IMR-90 (cell line): ENCODE data around the gene SAMD4B. TPM values are rescaled to one million over a fixed set of nuclear protein-coding genes. Genes with fewer than 3 reads are reported as not detected.

Source experiments
- ATAC-seq: fragments of 200-7000 bp; cut with Tn5 transposase; 2 replicates; pipeline ENCODE4 v1.9.1; 2020; ENCODE audit warnings: low read depth, mild to moderate bottlenecking, moderate library complexity
- BruUV-seq: library from RNA; stranded (reverse); fragments of 400-500 nt; replicated peaks from 2 replicates; lab custom pipeline; 2021; lab: Mats Ljungman, UMichigan
- CTCF ChIA-PET: fragments of 300-600 bp; formaldehyde crosslinking; extraction: SDS; loops from one replicate; lab custom pipeline; 2021; ENCODE audit warnings: antibody characterized with exemption; lab: Yijun Ruan, JAX
- POLR2A ChIA-PET: fragments of 300-600 bp; sonication (Branson Sonifier 250); formaldehyde crosslinking; loops from one replicate; lab custom pipeline; 2022; ENCODE audit warnings: antibody characterized with exemption; ENCODE audit not compliant: unreplicated experiment; lab: Charles Lee
- DNase-seq: peaks from one replicate; pipeline ENCODE4 v3.0.0; 2013
- H2AFZ ChIP-seq: replicated peaks from 2 replicates; pipeline ENCODE3; 2013; ENCODE audit warnings: low read length, mild to moderate bottlenecking; ENCODE audit not compliant: poor library complexity
- H2AK5ac ChIP-seq: 2 replicates; pipeline ENCODE4 v1.6.1; 2013; ENCODE audit warnings: low read depth, low read length, inconsistent platforms
- H2AK9ac ChIP-seq: replicated peaks from 2 replicates; pipeline ENCODE3; 2013; ENCODE audit warnings: mild to moderate bottlenecking, low read depth, low read length, moderate library complexity; ENCODE audit not compliant: poor library complexity
- H2BK120ac ChIP-seq: 2 replicates; pipeline ENCODE4 v1.6.1; 2013; ENCODE audit warnings: low read depth, low read length, inconsistent platforms
- H2BK15ac ChIP-seq: 3 replicates; pipeline ENCODE4 v1.6.1; 2013; ENCODE audit warnings: low read depth, low read length, inconsistent platforms
- H2BK20ac ChIP-seq: 2 replicates; pipeline ENCODE4 v1.6.1; 2013; ENCODE audit warnings: low read depth, mild to moderate bottlenecking, inconsistent platforms, low read length, moderate library complexity
- H2BK5ac ChIP-seq: 2 replicates; pipeline ENCODE4 v1.6.1; 2013; ENCODE audit warnings: mild to moderate bottlenecking, low read depth, low read length, inconsistent platforms; ENCODE audit not compliant: poor library complexity, severe bottlenecking
- H3K14ac ChIP-seq: replicated peaks from 2 replicates; pipeline ENCODE4 v1.6.1; 2013; ENCODE audit warnings: low read depth, low read length, inconsistent platforms
- H3K18ac ChIP-seq: 2 replicates; pipeline ENCODE4 v1.6.1; 2013; ENCODE audit warnings: low read depth, low read length, control low read depth
- H3K23ac ChIP-seq: 2 replicates; pipeline ENCODE4 v1.6.1; 2013; ENCODE audit warnings: low read depth, low read length, inconsistent platforms
- H3K27ac ChIP-seq: 2 replicates; pipeline ENCODE4 v1.5.1; 2013; ENCODE audit warnings: mild to moderate bottlenecking, control low read depth, low read length; ENCODE audit not compliant: insufficient read depth
- H3K27me3 ChIP-seq: 2 replicates; pipeline ENCODE4 v1.6.1; 2013; ENCODE audit warnings: low read length; ENCODE audit not compliant: control insufficient read depth, insufficient read depth
- H3K36me3 ChIP-seq: 2 replicates; pipeline ENCODE4 v1.6.1; 2013; ENCODE audit warnings: low read length, mixed read lengths; ENCODE audit not compliant: control insufficient read depth, insufficient read depth
- H3K4ac ChIP-seq: 2 replicates; pipeline ENCODE4 v1.6.1; 2013; ENCODE audit warnings: low read depth, low read length, inconsistent platforms
- H3K4me1 ChIP-seq: 2 replicates; pipeline ENCODE4 v1.6.1; 2013; ENCODE audit warnings: low read length, mixed read lengths; ENCODE audit not compliant: control insufficient read depth, insufficient read depth
- H3K4me2 ChIP-seq: 2 replicates; pipeline ENCODE4 v1.6.1; 2013; ENCODE audit warnings: low read depth, mild to moderate bottlenecking, control low read depth, low read length, moderate library complexity
- H3K4me3 ChIP-seq: 2 replicates; pipeline ENCODE4 v1.5.1; 2013; ENCODE audit warnings: low read depth, mild to moderate bottlenecking, control low read depth, low read length, moderate library complexity; ENCODE audit not compliant: insufficient read depth
- H3K56ac ChIP-seq: 2 replicates; pipeline ENCODE4 v1.6.1; 2013; ENCODE audit warnings: low read length, inconsistent platforms; ENCODE audit not compliant: insufficient read depth; ENCODE audit errors: extremely low read depth
- H3K79me1 ChIP-seq, 2 experiments: 2 replicates each; pipeline ENCODE4 v1.6.1; 2013; ENCODE audit warnings: low read length in 2 of 2, inconsistent platforms in 1 of 2, low read depth in 1 of 2
- H3K9ac ChIP-seq: 2 replicates; pipeline ENCODE4 v1.6.1; 2013; ENCODE audit warnings: low read depth, low read length, control low read depth
- H3K9me1 ChIP-seq: 2 replicates; pipeline ENCODE4 v1.6.1; 2013; ENCODE audit warnings: low read length, inconsistent platforms; ENCODE audit not compliant: insufficient read depth
- H3K9me3 ChIP-seq: 2 replicates; pipeline ENCODE4 v1.6.1; 2013; ENCODE audit warnings: low read length; ENCODE audit not compliant: control insufficient read depth, insufficient read depth
- H4K20me1 ChIP-seq: 2 replicates; pipeline ENCODE4 v1.6.1; 2013; ENCODE audit warnings: low read length, inconsistent platforms; ENCODE audit not compliant: insufficient read depth
- H4K5ac ChIP-seq: 2 replicates; pipeline ENCODE4 v1.6.1; 2013; ENCODE audit warnings: mild to moderate bottlenecking, low read depth, low read length, control low read depth
- H4K8ac ChIP-seq, 2 experiments: 2 replicates each; pipeline ENCODE4 v1.6.1; 2013; ENCODE audit warnings: low read depth in 2 of 2, low read length in 2 of 2, control low read depth in 1 of 2, inconsistent platforms in 1 of 2
- H4K91ac ChIP-seq: 2 replicates; pipeline ENCODE4 v1.6.1; 2013; ENCODE audit warnings: low read depth, low read length, inconsistent platforms; ENCODE audit not compliant: insufficient read depth
- CHD1 ChIP-seq: IDR thresholded peaks from 2 replicates; pipeline ENCODE4 v1.6.1; 2012; ENCODE audit warnings: low read depth, low read length, improper control_type of control experiment
- ELK1 ChIP-seq: fragments of 150-350 bp; IDR thresholded peaks from 2 replicates; pipeline ENCODE4 v1.6.1; 2016; ENCODE audit warnings: low read depth, mild to moderate bottlenecking, low read length, moderate library complexity, borderline replicate concordance
- POLR2A ChIP-seq: IDR thresholded peaks from 2 replicates; pipeline ENCODE4 v1.6.1; 2012; ENCODE audit warnings: mild to moderate bottlenecking, low read depth, low read length
- RAD21 ChIP-seq: IDR thresholded peaks from 2 replicates; pipeline ENCODE4 v1.6.1; 2012; ENCODE audit warnings: low read length, improper control_type of control experiment
- USF2 ChIP-seq: fragments of 150-350 bp; IDR thresholded peaks from 2 replicates; pipeline ENCODE4 v1.6.1; 2017; ENCODE audit warnings: mild to moderate bottlenecking, antibody characterized with exemption, low read length, low read depth
- WGBS, 2 experiments: methylation state at CpG; one replicate each; pipeline versions ENCODE4 v1.1.5 to v1.1.7; 2013; ENCODE audit warnings: missing lambda C conversion rate in 2 of 2; ENCODE audit not compliant: insufficient read length in 1 of 2; ENCODE audit errors: extremely low coverage in 2 of 2; 5-methylcytosine and 5-hydroxymethylcytosine counted together
- dilution Hi-C: fragments of 300-500 bp; cut with HindIII; formaldehyde crosslinking; loops from one replicate; pipeline ENCODE4 v1.14.3; 2018; ENCODE audit warnings: low sequenced_read_pairs; ENCODE audit not compliant: unreplicated experiment
- in situ Hi-C: fragments of 300-500 bp; cut with MboI; formaldehyde crosslinking; loops from 3 replicates; pipeline ENCODE4 v1.14.3; 2019; ENCODE audit warnings: low sequenced_read_pairs, inconsistent platforms, mixed read lengths
- intact Hi-C: fragments of 100-400 bp; cut with micrococcal nuclease; formaldehyde crosslinking; loops from 2 replicates; pipeline ENCODE4 v1.10.0; 2022
- polyA plus RNA-seq, 3 experiments: library from polyadenylated mRNA; depleted of rRNA; stranded (reverse); fragments of >200 nt; gene quantifications; 2 replicates each; pipeline ENCODE4 v1.2.3, GENCODE V29; 2012; ENCODE audit warnings: low replicate concordance in 1 of 3
- total RNA-seq: library from RNA; depleted of rRNA; stranded (reverse); fragments of >200 nt; gene quantifications from 2 replicates; pipeline ENCODE4 v1.2.3, GENCODE V29; 2012

Gene SAMD4B
- total and polyA plus RNA-seq, 2 of the 4 experiments (the other 2 are of a cell fraction) = 18.3 to 97.2 TPM

GRCh38 chr19:39301021-39301420, 41.2 kb upstream of the SAMD4B start:
- Histone ChIP-seq H2BK15ac (no peak overlapping the region), H4K5ac (no peak overlapping the region), H2AFZ (no peak overlapping the region), H3K14ac (no peak overlapping the region), H4K91ac (no peak overlapping the region), H3K79me1 (no peaks in the 10 kb centered on the region), H3K4me1 (no peaks in the 10 kb centered on the region), H3K4ac (no peak overlapping the region), H3K56ac (no peak overlapping the region), H3K9me1 (no peaks in the 10 kb centered on the region), H3K27ac (no peak overlapping the region), H4K8ac (no peak overlapping the region), H3K9me3 (peaks cover 2% of the 10 kb centered on the region; the same call in 1 of the 2 replicates), H3K27me3 (peaks cover 54% of the 10 kb centered on the region), H4K20me1 (no peaks in the 10 kb centered on the region), H2AK5ac (no peak overlapping the region), H2BK20ac (no peak overlapping the region), H2BK5ac (no peak overlapping the region), H3K4me2 (no peak overlapping the region), H3K23ac (no peak overlapping the region), H3K18ac (no peak overlapping the region), H2BK120ac (no peak overlapping the region), H3K9ac (no peak overlapping the region), H2AK9ac (no peak overlapping the region), H3K36me3 (no peaks in the 10 kb centered on the region), H3K4me3 (no peak overlapping the region)
- no TSS peak for BruUV-seq
- ATAC-seq (no peak), DNase-seq (no peak)
- dilution Hi-C loops (no loop called here), intact Hi-C loops (no loop called here), in situ Hi-C loops (no loop called here)
- 100% methylated on average over 2 of the region's 4 CpGs; no CpG with 5 or more reads in 1 of the 2 experiments for WGBS, 2 experiments
- TF ChIP-seq USF2 (no peak), RAD21 (no peak), CHD1 (no peak), ELK1 (no peak), POLR2A (no peak)
- POLR2A ChIA-PET = no interaction called here
- CTCF ChIA-PET = no interaction called here
